ENCODE results near the gene EYA2. TPM values are rescaled to one million over a fixed set of nuclear protein-coding genes. Genes with fewer than 3 reads are reported as not detected.

The EYA2 gene
- total and polyA plus RNA-seq, 12 donors: 0.54 to 2.2 (median 1.4) TPM

DNA sequence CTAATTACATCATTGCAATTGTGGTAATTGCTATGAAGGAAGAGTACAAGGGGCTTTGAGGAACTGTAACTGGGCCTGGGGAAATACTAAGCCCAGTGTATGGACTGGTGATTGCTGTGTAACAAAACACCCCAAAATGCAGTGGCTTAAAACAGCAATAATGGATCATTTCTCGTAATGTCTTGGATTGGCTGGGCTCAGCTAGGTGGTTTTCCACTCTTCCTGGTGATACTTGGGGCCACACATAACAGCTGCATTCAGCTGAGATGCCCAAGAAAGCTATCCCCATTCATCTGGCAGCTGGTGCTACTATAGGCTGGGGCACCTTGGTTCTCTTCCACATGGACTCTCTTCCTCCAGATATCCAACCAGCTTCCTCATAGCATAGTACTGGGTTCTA, 150.3 kb downstream of the EYA2 start:
- Histone ChIP-seq H3K36me3 (replicated peaks in 1 of 2) (no peaks in the 10 kb centered on the region), H3K27me3 (no peaks in the 10 kb centered on the region), H3K27ac (no peak overlapping the region), H3K9me3 (replicated peaks in 1 of 3) (no peaks in the 10 kb centered on the region), H3K4me1 (replicated peaks in 1 of 2) (no peaks in the 10 kb centered on the region), H3K4me3 (no peak overlapping the region)
- TF ChIP-seq POLR2A (IDR thresholded peaks at IDR 0.05): no peak
- TF ChIP-seq, protein P1, sequence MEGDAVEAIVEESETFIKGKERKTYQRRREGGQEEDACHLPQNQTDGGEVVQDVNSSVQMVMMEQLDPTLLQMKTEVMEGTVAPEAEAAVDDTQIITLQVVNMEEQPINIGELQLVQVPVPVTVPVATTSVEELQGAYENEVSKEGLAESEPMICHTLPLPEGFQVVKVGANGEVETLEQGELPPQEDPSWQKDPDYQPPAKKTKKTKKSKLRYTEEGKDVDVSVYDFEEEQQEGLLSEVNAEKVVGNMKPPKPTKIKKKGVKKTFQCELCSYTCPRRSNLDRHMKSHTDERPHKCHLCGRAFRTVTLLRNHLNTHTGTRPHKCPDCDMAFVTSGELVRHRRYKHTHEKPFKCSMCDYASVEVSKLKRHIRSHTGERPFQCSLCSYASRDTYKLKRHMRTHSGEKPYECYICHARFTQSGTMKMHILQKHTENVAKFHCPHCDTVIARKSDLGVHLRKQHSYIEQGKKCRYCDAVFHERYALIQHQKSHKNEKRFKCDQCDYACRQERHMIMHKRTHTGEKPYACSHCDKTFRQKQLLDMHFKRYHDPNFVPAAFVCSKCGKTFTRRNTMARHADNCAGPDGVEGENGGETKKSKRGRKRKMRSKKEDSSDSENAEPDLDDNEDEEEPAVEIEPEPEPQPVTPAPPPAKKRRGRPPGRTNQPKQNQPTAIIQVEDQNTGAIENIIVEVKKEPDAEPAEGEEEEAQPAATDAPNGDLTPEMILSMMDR (IDR thresholded peaks at IDR 0.05): no peak
- no peak for DNase-seq
- 91 to 100% (median 98%) methylated on average over 1 of the region's 1 CpG for WGBS, 4 donors
- intact Hi-C loops (cut with DNase I): no loop called here

DNA sequence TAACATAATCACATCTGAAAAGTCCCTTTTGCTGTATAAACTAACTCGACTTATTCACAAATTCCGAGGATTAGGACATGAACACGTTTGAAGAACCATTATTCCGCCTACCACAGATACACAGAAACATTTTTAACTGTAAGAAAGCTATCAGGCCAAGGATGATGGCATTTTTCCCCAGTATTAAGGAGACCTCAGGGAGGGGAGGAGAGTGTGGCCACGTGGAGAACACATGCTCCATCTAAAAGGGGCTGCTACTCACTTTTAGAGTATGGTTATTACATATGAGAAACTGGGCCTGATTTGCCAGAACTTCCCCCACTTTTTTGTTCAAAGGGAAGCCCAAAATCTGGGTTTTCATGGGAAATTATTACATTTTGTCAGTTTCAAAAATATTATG, 153.4 kb downstream of the EYA2 start:
- WGBS, 4 donors: 74 to 82% (median 75%) methylated on average over 5 of the region's 5 CpGs
- DNase-seq: no peak
- Histone ChIP-seq H3K27me3 (no peaks in the 10 kb centered on the region), H3K9me3 (replicated peaks in 1 of 3) (no peaks in the 10 kb centered on the region), H3K27ac (no peak overlapping the region), H3K4me3 (no peak overlapping the region), H3K4me1 (replicated peaks in 1 of 2) (no peaks in the 10 kb centered on the region), H3K36me3 (replicated peaks in 1 of 2) (no peaks in the 10 kb centered on the region)
- TF ChIP-seq POLR2A (IDR thresholded peaks at IDR 0.05): no peak
- TF ChIP-seq, protein P1 (IDR thresholded peaks at IDR 0.05): no peak
- intact Hi-C loops (cut with DNase I): no loop called here

DNA sequence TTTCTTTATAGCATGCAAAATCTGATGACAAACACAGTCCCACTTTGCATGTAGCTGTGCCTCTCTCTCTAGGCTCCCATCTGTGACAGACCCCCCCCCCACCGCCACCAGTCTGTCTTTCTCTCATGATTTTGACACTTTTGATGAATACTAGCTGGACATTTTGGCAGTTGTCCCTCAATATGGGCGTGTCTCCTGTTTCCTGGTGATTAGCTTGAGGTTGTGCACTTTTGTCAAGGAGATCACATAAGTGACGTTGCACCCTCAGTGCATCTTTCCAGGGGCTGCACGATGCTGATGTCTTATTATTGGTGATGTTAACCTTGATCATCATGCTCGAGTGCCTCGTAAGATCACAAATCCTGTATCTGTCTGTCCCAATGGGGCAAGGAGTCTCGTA, 155.1 kb downstream of the EYA2 start:
- Histone ChIP-seq H3K27ac (no peak overlapping the region), H3K9me3 (replicated peaks in 1 of 3) (no peaks in the 10 kb centered on the region), H3K4me1 (replicated peaks in 1 of 2) (no peaks in the 10 kb centered on the region), H3K36me3 (replicated peaks in 1 of 2) (no peaks in the 10 kb centered on the region), H3K27me3 (no peaks in the 10 kb centered on the region), H3K4me3 (no peak overlapping the region)
- intact Hi-C loops (cut with DNase I): no loop called here
- no peak for TF ChIP-seq POLR2A (IDR thresholded peaks at IDR 0.05)
- TF ChIP-seq, protein P1 (IDR thresholded peaks at IDR 0.05): no peak
- DNase-seq: no peak
- 47 to 61% (median 52%) methylated on average over 7 of the region's 7 CpGs for WGBS, 4 donors

DNA sequence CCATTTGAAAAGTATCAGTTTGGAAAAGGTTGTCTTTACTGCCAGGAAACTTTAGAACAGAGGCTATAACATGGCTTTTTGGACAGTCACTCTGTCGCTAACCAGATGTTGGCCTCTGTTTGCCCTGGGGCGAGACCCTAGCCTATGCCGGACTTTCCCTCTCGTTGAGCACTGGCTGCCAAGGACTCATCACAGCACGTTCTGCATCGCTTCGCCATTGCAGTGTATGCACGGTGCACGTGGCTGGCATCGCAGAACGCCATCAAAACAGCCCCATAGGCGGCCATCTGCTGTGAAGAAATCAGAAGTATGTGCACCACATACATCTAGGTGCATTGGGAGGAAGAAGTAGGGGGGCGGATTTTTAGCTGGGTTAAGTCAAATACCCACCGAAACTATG, 156.4 kb downstream of the EYA2 start:
- intact Hi-C loops (cut with DNase I): no loop called here
- DNase-seq: no peak
- H3K9me3 ChIP-seq (replicated peaks in 1 of 3): no peaks in the 10 kb centered on the region
- no peaks in the 10 kb centered on the region for H3K27me3 ChIP-seq
- no peaks in the 10 kb centered on the region for H3K36me3 ChIP-seq (replicated peaks in 1 of 2)
- 71 to 88% (median 83%) methylated on average over 13 to 14 of the region's 14 CpGs for WGBS, 4 donors
- no peak overlapping the region for H3K27ac ChIP-seq
- no peak overlapping the region for H3K4me3 ChIP-seq
- H3K4me1 ChIP-seq (replicated peaks in 1 of 2): no peaks in the 10 kb centered on the region
- TF ChIP-seq, protein P1 (IDR thresholded peaks at IDR 0.05): no peak
- TF ChIP-seq POLR2A (IDR thresholded peaks at IDR 0.05): no peak

Data from adrenal gland (tissue), 12 donors.